GM12872 (cell line): Measurements from ENCODE around the gene ENTPD2.

Experiments used
- TF ChIP-seq, protein P1 (sequence below): IDR thresholded peaks from 3 replicates; pipeline ENCODE4 v1.5.1; 2011; ENCODE audit warnings: low read depth, mild to moderate bottlenecking, low read length, moderate library complexity; ENCODE audit not compliant: insufficient read depth

The ENTPD2 gene

DNA sequence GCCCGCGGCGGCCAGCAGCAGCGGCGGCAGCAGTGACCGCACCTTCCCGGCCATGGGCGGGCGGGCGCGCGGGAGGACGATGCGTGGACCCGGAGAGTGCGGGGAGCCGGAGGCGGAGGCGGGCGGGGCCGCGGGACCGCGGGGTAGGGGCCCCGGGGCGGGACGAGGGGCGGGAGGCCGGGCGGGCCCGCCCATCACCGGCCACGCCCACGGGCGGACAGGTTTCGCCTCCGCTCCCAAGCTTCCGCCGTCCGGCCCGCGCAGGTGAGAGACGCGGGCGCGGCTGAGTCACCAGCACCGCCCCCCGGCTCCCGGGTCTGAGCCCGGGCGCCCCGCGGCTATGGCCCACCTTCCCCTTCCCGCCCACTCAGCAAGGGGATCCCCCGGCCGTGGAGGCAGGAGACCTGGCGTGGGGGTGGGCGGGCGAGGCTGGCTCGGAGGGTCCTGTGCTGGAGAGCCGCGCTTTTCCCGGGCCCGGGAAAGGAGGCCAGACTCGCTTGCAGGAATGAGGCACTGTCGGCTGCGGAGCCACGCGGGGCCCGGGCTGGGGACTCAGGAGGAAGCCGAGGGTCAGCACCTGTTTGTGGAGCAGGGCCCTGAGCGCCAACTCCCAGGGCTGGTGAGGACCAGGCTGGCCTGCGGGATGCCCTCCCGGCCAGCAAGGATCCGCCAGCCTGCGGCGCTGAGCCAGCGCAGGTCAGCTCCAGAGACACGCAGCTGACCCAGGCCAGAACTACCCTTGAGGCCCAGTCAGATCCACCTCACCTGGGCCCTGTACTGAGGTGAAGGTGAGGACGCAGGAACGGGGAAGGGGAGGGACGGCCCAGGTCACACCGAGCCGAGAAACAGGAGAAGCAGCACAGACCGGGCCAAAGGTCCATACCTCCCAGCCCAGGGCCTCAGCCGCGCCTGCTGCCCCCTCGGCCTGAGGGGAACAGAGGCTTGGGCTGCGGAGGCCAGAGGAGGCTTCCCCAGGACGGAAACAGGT is at the start of gene ENTPD2:
Gene ENTPD2, minus strand, starts transcription at position 118 of the 988 bp plus-strand sequence. Its CDS starts 64 bp downstream, at position 54.
- TF ChIP-seq, protein P1, sequence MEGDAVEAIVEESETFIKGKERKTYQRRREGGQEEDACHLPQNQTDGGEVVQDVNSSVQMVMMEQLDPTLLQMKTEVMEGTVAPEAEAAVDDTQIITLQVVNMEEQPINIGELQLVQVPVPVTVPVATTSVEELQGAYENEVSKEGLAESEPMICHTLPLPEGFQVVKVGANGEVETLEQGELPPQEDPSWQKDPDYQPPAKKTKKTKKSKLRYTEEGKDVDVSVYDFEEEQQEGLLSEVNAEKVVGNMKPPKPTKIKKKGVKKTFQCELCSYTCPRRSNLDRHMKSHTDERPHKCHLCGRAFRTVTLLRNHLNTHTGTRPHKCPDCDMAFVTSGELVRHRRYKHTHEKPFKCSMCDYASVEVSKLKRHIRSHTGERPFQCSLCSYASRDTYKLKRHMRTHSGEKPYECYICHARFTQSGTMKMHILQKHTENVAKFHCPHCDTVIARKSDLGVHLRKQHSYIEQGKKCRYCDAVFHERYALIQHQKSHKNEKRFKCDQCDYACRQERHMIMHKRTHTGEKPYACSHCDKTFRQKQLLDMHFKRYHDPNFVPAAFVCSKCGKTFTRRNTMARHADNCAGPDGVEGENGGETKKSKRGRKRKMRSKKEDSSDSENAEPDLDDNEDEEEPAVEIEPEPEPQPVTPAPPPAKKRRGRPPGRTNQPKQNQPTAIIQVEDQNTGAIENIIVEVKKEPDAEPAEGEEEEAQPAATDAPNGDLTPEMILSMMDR = no peak

DNA sequence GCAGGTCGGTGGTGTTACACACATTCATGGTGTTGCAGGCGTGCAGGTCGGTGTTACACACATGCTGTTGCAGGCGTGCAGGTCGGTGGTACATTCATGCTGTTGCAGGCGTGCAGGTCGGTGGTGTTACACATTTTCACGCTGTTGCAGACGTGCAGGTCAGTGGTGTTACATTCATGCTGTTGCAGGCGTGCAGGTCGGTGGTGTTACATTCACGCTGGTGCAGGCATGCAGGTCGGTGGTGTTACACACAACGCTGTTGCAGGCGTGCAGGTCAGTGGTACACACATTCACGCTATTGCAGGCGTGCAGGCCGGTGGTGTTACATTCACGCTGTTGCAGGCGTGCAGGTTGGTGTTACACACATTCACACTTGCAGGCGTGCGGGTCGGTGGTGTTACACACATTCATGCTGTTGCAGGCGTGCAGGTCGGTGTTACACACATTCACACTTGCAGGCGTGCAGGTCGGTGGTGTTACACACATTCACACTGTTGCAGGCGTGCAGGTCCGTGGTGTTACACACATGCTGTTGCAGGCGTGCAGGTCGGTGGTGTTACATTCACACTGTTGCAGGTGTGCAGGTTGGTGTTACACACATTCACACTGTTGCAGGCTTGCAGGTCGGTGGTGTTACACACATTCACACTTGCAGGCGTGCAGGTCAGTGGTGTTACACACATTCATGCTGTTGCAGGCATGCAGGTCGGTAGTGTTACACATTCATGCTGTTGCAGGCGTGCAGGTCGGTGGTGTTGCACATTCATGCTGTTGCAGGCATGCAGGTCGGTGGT is 49.5 kb upstream of the ENTPD2 start:
- TF ChIP-seq, protein P1 = no peak

DNA sequence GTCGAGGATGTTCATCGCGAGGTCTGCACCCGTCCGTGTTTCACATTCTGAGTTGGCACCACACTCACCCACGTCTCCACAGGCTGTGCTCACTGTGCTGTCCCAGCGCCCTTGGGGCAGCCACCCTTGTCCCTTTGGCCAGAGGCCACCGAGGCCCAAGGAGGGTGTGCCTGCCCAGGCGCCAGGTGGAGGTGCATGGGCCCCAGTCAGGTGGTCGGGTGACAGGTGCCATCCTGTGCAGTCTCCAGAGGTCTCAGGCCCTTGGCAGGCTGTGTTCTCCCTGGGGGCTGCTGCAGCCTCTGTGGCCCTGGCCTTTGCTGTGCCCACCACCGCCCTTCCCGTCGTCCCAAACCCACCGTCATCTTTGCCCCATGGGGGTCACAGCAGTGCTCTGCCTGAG is 45.4 kb upstream of the ENTPD2 start:
- TF ChIP-seq, protein P1 = no peak

DNA sequence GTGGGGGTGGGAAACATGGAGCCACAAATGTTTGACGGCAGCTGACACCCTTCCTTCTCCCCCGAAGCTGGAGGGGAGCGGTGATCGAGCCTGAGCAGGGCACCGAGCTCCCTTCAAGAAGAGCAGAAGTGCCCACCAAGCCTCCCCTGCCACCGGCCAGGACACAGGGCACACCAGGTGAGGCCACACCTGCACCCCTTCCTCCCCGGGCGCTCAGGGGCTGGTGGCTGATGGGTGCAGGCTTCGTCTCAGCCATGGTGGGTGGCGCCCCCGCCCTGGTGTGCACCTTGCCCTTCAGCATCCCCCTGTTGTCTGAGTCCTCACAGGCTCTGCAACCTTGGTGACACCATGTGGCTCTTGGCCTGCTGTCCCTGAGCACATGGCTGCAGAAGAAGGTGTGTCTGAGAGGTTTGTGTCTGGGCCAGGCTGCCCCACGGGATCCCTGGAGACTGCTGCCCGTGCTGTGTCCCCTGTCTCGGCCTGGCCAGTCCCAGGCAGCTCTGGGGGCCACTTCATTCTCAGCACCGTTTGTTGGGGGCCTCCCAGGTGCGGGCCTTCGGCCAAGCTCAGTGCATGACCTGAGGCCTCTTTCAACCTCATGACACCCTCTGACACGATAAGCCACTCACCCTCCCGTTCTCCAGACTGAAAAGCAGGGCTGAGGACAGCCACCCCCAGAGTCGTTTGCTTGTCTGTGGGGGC is 44.1 kb upstream of the ENTPD2 start:
- TF ChIP-seq, protein P1 = no peak

DNA sequence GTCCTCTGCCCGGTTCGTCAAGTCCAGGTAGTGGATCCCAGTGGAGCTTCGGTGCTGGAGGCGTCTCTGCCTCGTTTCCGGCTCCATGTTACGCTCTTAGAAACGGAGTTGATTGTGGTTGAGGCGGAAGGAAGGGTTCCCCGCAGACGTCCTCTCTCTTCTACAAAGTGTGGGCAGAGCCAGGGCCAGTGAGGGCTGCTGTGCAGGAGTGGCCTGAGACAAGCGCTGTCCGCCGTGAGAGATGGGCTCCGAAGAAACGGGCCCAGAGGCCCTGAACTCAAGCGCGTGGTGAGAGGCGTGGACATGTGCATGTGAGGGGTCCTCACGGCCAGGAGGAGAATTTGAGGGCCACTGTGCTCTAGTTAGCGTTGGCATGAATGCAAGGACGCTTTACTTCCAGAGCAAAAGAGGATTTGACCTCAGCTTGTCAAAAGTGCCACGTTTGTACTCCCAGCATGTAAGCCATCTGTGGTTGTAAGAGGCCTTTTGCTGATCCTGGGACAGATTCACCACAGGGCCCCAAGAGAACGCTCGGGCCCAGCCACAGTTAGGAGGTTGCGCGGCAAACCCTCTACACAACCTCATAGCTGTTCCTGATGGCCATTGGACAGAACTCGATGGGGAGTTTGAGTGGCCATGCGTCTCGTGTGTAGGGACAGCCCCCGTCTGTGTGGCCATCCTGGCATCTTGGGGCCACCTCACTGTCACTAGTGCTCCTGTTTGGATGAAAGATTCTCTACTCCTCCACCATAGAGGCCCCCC is 43.1 kb upstream of the ENTPD2 start:
- TF ChIP-seq, protein P1 = no peak

DNA sequence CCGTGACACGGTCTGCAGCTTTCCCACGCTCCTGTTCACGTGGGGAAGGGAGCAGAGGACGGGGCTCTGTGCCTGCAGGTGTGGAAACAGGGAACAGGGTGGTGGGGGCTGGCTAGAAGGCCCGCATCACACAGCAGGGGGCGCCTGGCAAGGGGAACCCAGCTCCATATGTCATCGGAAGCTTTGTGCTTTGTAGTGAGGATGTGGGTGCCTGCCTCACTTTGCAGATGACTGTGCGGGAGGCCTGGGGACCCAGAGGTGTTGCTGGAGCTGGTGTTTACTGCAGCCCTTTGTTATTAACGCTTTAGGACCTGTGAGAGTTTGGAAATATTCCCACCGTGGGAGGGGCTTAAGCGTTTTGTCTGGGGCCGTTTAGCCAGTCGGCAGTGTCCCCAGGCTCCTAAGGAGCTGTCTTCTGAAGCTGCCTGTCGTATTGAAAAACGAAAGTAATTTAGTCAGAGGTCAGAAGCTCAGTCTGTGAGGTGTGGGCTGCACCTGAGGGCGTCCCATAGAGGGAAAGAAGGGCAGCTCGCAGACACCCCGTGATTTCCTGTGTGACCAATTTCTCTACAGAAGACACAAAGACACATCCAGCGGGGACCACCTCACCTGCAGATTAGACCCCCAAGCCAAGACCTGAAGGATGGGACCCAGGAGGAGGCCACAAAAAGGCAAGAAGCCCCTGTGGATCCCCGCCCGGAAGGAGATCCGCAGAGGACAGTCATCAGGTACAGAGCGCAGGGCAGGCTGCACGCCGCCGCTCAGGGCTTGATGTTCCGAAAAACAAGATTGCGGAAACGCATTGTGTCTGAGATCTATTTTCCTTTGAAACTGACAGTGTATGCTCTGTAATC is 42.0 kb upstream of the ENTPD2 start:
- TF ChIP-seq, protein P1 = peak; percentile 84
